Renal cortex interstitium (tissue), 11 donors: ENCODE data around the gene CDK8. TPM values are rescaled to one million over a fixed set of nuclear protein-coding genes. Genes with fewer than 3 reads are reported as not detected.

Experiments
- DNase-seq, 11 donors: peaks; one replicate each; pipeline ENCODE4 v3.0.0-alpha.2; 2013; ENCODE audit warnings: low read depth in 9 of 11, low spot score in 4 of 11; ENCODE audit errors: extremely low read depth in 1 of 11
- polyA plus RNA-seq, 3 donors: library from polyadenylated mRNA; unstranded; fragments of 120-200 nt; gene quantifications; one replicate each; pipeline ENCODE4 v1.2.1, GENCODE V29; 2013; ENCODE audit not compliant: insufficient read length in 3 of 3

Gene CDK8
- polyA plus RNA-seq, 3 donors = 19.1 to 25.2 (median 23.5) TPM

GRCh38 chr13:26348966-26349365, 95.0 kb downstream of the CDK8 start:
- DNase-seq = no peak

- no peak for DNase-seq
These were observed 108.3 kb downstream of the CDK8 start for GRCh38 chr13:26362261-26362660.

GRCh38 chr13:26370553-26370952, 116.6 kb downstream of the CDK8 start:
- no peak for DNase-seq

- DNase-seq = no peak
These were observed 118.8 kb downstream of the CDK8 start for GRCh38 chr13:26372747-26373146.

GRCh38 chr13:26376430-26376829, 122.5 kb downstream of the CDK8 start:
- no peak for DNase-seq

- no peak for DNase-seq
These were observed 123.1 kb downstream of the CDK8 start for GRCh38 chr13:26377038-26377437.

GRCh38 chr13:26378116-26378515, 124.2 kb downstream of the CDK8 start:
- no peak for DNase-seq

- no peak for DNase-seq
These were observed 125.9 kb downstream of the CDK8 start for GRCh38 chr13:26379831-26380230.

- no peak for DNase-seq
These were observed 127.0 kb downstream of the CDK8 start for GRCh38 chr13:26380930-26381329.

GRCh38 chr13:26382366-26382765, 128.4 kb downstream of the CDK8 start:
- DNase-seq = no peak

- no peak for DNase-seq
These were observed 128.9 kb downstream of the CDK8 start for GRCh38 chr13:26382835-26383234.

- DNase-seq = no peak
These were observed 130.7 kb downstream of the CDK8 start for GRCh38 chr13:26384587-26384986.

GRCh38 chr13:26386026-26386425, 132.1 kb downstream of the CDK8 start:
- DNase-seq = no peak

GRCh38 chr13:26390203-26390602, 136.3 kb downstream of the CDK8 start:
- DNase-seq = no peak

GRCh38 chr13:26400545-26400944, 146.6 kb downstream of the CDK8 start:
- DNase-seq = no peak

- no peak for DNase-seq
These were observed 147.1 kb downstream of the CDK8 start for GRCh38 chr13:26401069-26401468.

- no peak for DNase-seq
These were observed 147.7 kb downstream of the CDK8 start for GRCh38 chr13:26401578-26402021.

GRCh38 chr13:26406791-26407190, 152.9 kb downstream of the CDK8 start:
- DNase-seq = no peak

GRCh38 chr13:26411206-26411605, 157.3 kb downstream of the CDK8 start:
- DNase-seq = no peak

- no peak for DNase-seq
These were observed 158.3 kb downstream of the CDK8 start for GRCh38 chr13:26412263-26412662.

- DNase-seq = no peak
These were observed 159.2 kb downstream of the CDK8 start for GRCh38 chr13:26412936-26413716.
